Germinal center (tissue), 1 donor: Measurements from ENCODE around the gene KIRREL3.

ENCODE experiments used
- DNase-seq: peaks from one replicate; pipeline ENCODE4 v3.0.0; 2012; ENCODE audit warnings: mixed read lengths, low spot score

KIRREL3 gene

GRCh38 chr11:126830216-126830806, 170.3 kb downstream of the KIRREL3 start:
- no peak for DNase-seq

GRCh38 chr11:126829716-126830115, 170.9 kb downstream of the KIRREL3 start:
- no peak for DNase-seq

- no peak for DNase-seq
Observed at GRCh38 chr11:126824035-126824607, 176.4 kb downstream of the KIRREL3 start.

GRCh38 chr11:126823274-126823673, 177.3 kb downstream of the KIRREL3 start:
- no peak for DNase-seq

GRCh38 chr11:126821827-126822226, 178.7 kb downstream of the KIRREL3 start:
- DNase-seq: no peak

- no peak for DNase-seq
Observed at GRCh38 chr11:126819194-126819593, 181.4 kb downstream of the KIRREL3 start.

GRCh38 chr11:126817523-126818450, 182.8 kb downstream of the KIRREL3 start:
- DNase-seq: no peak

GRCh38 chr11:126817096-126817495, 183.5 kb downstream of the KIRREL3 start:
- no peak for DNase-seq

GRCh38 chr11:126816645-126817044, 183.9 kb downstream of the KIRREL3 start:
- DNase-seq: no peak

GRCh38 chr11:126815111-126815510, 185.5 kb downstream of the KIRREL3 start:
- no peak for DNase-seq

- DNase-seq: no peak
Observed at GRCh38 chr11:126810776-126811175, 189.8 kb downstream of the KIRREL3 start.

- no peak for DNase-seq
Observed at GRCh38 chr11:126809514-126810289, 190.9 kb downstream of the KIRREL3 start.

- no peak for DNase-seq
Observed at GRCh38 chr11:126808836-126809235, 191.7 kb downstream of the KIRREL3 start.

GRCh38 chr11:126808296-126808695, 192.3 kb downstream of the KIRREL3 start:
- no peak for DNase-seq

- no peak for DNase-seq
Observed at GRCh38 chr11:126805870-126806269, 194.7 kb downstream of the KIRREL3 start.

GRCh38 chr11:126804363-126804762, 196.2 kb downstream of the KIRREL3 start:
- no peak for DNase-seq

GRCh38 chr11:126800009-126800408, 200.6 kb downstream of the KIRREL3 start:
- no peak for DNase-seq

GRCh38 chr11:126797457-126798169, 203.0 kb downstream of the KIRREL3 start:
- DNase-seq: no peak

GRCh38 chr11:126793596-126793995, 207.0 kb downstream of the KIRREL3 start:
- peak; percentile 16 for DNase-seq

GRCh38 chr11:126791991-126792390, 208.6 kb downstream of the KIRREL3 start:
- DNase-seq: no peak

GRCh38 chr11:126791446-126791845, 209.1 kb downstream of the KIRREL3 start:
- DNase-seq: no peak
